ENCODE data around the gene CD300LF. TPM values are rescaled to one million over a fixed set of nuclear protein-coding genes. Genes with fewer than 3 reads are reported as not detected.

The CD300LF gene
- total and polyA plus RNA-seq, 9 of the 15 experiments (the other 6 are each of a cell fraction or from before 2014, with no cell fraction given): not detected

GRCh38 chr17:74715144-74715543, 2.4 kb upstream of the CD300LF start (continued):
- TF ChIP-seq RREB1 (CRISPR knock-in tag; IDR thresholded peaks at IDR 0.05) (no peak), THRAP3 (IDR thresholded peaks at IDR 0.05; ENCODE audit: borderline replicate concordance) (no peak), MYBL2 (IDR thresholded peaks at IDR 0.05; ENCODE audit: low read depth) (no peak), MYBL2 (CRISPR knock-in tag; IDR thresholded peaks at IDR 0.05; ENCODE audit: borderline replicate concordance) (no peak), CHAMP1 (IDR thresholded peaks at IDR 0.05) (no peak), PHB (CRISPR knock-in tag; IDR thresholded peaks at IDR 0.05) (no peak), ZNF311 (CRISPR knock-in tag; IDR thresholded peaks at IDR 0.05) (no peak), KDM4B (IDR thresholded peaks at IDR 0.05; ENCODE audit: borderline replicate concordance in 2 of 2, low read depth in 1 of 2) (no peak), CREBBP (IDR thresholded peaks at IDR 0.05; ENCODE audit: low read depth, low read length) (no peak), RFX1 (IDR thresholded peaks at IDR 0.05) (no peak), SNIP1 (IDR thresholded peaks at IDR 0.05; ENCODE audit: low read depth) (no peak), SMARCA4 (IDR thresholded peaks at IDR 0.05) (peak; percentile 85), ZNF41 (CRISPR knock-in tag; conservative IDR thresholded peaks at IDR 0.05) (no peak), ESRRA (IDR thresholded peaks at IDR 0.05; ENCODE audit: borderline replicate concordance, low read depth) (peak; percentile 92; the same call in 1 of the 2 replicates), ILK (tag; IDR thresholded peaks at IDR 0.05; ENCODE audit: borderline replicate concordance, low read depth) (no peak), RBM14 (IDR thresholded peaks at IDR 0.05; ENCODE audit: borderline replicate concordance, insufficient read depth, low read depth, low read length) (no peak), PML (IDR thresholded peaks at IDR 0.05; ENCODE audit: low read length) (peak; percentile 44; the same call in 1 of the 2 replicates), ZNF551 (CRISPR knock-in tag; IDR thresholded peaks at IDR 0.05) (no peak), MYNN (IDR thresholded peaks at IDR 0.05) (no peak), MYNN (CRISPR knock-in tag; IDR thresholded peaks at IDR 0.05) (no peak), POLR2B (IDR thresholded peaks at IDR 0.05; ENCODE audit: low read depth, partially characterized antibody) (no peak), XRCC5 (IDR thresholded peaks at IDR 0.05; ENCODE audit: low read depth, low read length) (no peak)

All from K562 (cell line).